Activated naive CD4-positive, alpha-beta T cell treated with anti-CD3 and anti-CD28 coated beads, Interleukin-2, amount 50 U/mL, for 72 hours (primary cell): ENCODE measurements around the gene USP47. TPM values are rescaled to one million over a fixed set of nuclear protein-coding genes. Genes with fewer than 3 reads are reported as not detected.
A peak's percentile ranks its signal among the peaks of the same experiment; 100 is the strongest.

Experiments used
- ATAC-seq, 2 donors: fragments of 150-1000 bp; cut with Tn5 transposase; 2 replicates each; pipeline ENCODE4 v1.10.0; 2021; ENCODE audit warnings: mild to moderate bottlenecking in 2 of 2, moderate library complexity in 2 of 2
- DNase-seq, 2 donors: peaks; one replicate each; pipeline ENCODE4 v3.0.0; 2021 to 2022; ENCODE audit warnings: low spot score in 2 of 2
- H3K27ac Mint-ChIP-seq, 2 donors: one replicate each; pipeline ENCODE4 v1.8.0; 2022; ENCODE audit warnings: mild to moderate bottlenecking in 2 of 2, mixed read lengths in 2 of 2
- H3K36me3 Mint-ChIP-seq, 2 donors: one replicate each; pipeline ENCODE4 v1.8.0; 2022; ENCODE audit warnings: mixed read lengths in 2 of 2
- H3K9me3 Mint-ChIP-seq, 2 donors: one replicate each; pipeline ENCODE4 v1.8.0; 2022; ENCODE audit warnings: mixed read lengths in 2 of 2
- total RNA-seq, 2 donors: library from RNA; stranded (reverse); gene quantifications; one replicate each; pipeline ENCODE4 v1.2.3, GENCODE V29; 2022

The USP47 gene
- total RNA-seq, 2 donors from 2014 or later, result 39.7 to 51.4 TPM

GRCh38 chr11:11884351-11884750 lies 42.6 kb downstream of the USP47 start:
- ATAC-seq (no peak), DNase-seq (no peak)
- Mint-ChIP-seq H3K27ac (no peak overlapping the region), H3K36me3 (peaks cover 38 to 39% of the 10 kb centered on the region in 2 donors), H3K9me3 (no peaks in the 10 kb centered on the region)

- ATAC-seq, result peak in 1 of 2 donors; percentile 59
- peak overlapping the region; percentile 25 to 79 for H3K27ac Mint-ChIP-seq
- DNase-seq, result no peak
Measured at GRCh38 chr11:11884774-11885481, 43.2 kb downstream of the USP47 start.

GRCh38 chr11:11894486-11894885 lies 52.7 kb downstream of the USP47 start:
- Mint-ChIP-seq H3K27ac (no peak overlapping the region), H3K36me3 (no peaks in the 10 kb centered on the region), H3K9me3 (no peaks in the 10 kb centered on the region)
- DNase-seq (no peak), ATAC-seq (no peak)

More at GRCh38 chr11:11884774-11885481, 43.2 kb downstream of the USP47 start:
- Mint-ChIP-seq H3K36me3 (peaks cover 38 to 39% of the 10 kb centered on the region in 2 donors), H3K9me3 (no peaks in the 10 kb centered on the region)

- peak overlapping the region in 1 of 2 donors; percentile 30 for H3K27ac Mint-ChIP-seq
- no peaks in the 10 kb centered on the region for H3K36me3 Mint-ChIP-seq
- DNase-seq (no peak), ATAC-seq (no peak)
- no peaks in the 10 kb centered on the region for H3K9me3 Mint-ChIP-seq
Measured at GRCh38 chr11:11895672-11896071, 53.9 kb downstream of the USP47 start.

- ATAC-seq, result no peak
- H3K36me3 Mint-ChIP-seq, result no peaks in the 10 kb centered on the region
- no peaks in the 10 kb centered on the region for H3K9me3 Mint-ChIP-seq
Measured at GRCh38 chr11:11898648-11899047, 56.9 kb downstream of the USP47 start.

GRCh38 chr11:11899401-11899800 lies 57.6 kb downstream of the USP47 start:
- no peak for ATAC-seq
- no peak overlapping the region for H3K27ac Mint-ChIP-seq
- no peaks in the 10 kb centered on the region for H3K36me3 Mint-ChIP-seq
- no peaks in the 10 kb centered on the region for H3K9me3 Mint-ChIP-seq
- DNase-seq, result no peak

More at GRCh38 chr11:11898648-11899047, 56.9 kb downstream of the USP47 start:
- no peak overlapping the region for H3K27ac Mint-ChIP-seq
- DNase-seq, result no peak

GRCh38 chr11:11901929-11902328 lies 60.2 kb downstream of the USP47 start:
- H3K27ac Mint-ChIP-seq, result no peak overlapping the region
- DNase-seq, result no peak
- no peak for ATAC-seq
- no peaks in the 10 kb centered on the region for H3K36me3 Mint-ChIP-seq
- H3K9me3 Mint-ChIP-seq, result no peaks in the 10 kb centered on the region

GRCh38 chr11:11909727-11910126 lies 68.0 kb downstream of the USP47 start:
- Mint-ChIP-seq H3K36me3 (peaks cover 0 to 12% of the 10 kb centered on the region in 2 donors), H3K9me3 (no peaks in the 10 kb centered on the region), H3K27ac (no peak overlapping the region)
- DNase-seq, result no peak
- ATAC-seq, result no peak

GRCh38 chr11:11910541-11910940 lies 68.8 kb downstream of the USP47 start:
- peaks cover 0 to 12% of the 10 kb centered on the region in 2 donors for H3K36me3 Mint-ChIP-seq
- H3K9me3 Mint-ChIP-seq, result no peaks in the 10 kb centered on the region
- ATAC-seq (no peak), DNase-seq (no peak)
- H3K27ac Mint-ChIP-seq, result peak overlapping the region in 1 of 2 donors; percentile 21

- ATAC-seq (no peak), DNase-seq (no peak)
- H3K9me3 Mint-ChIP-seq, result no peaks in the 10 kb centered on the region
- peaks cover 0 to 12% of the 10 kb centered on the region in 2 donors for H3K36me3 Mint-ChIP-seq
- H3K27ac Mint-ChIP-seq, result no peak overlapping the region
Measured at GRCh38 chr11:11913395-11913794, 71.6 kb downstream of the USP47 start.

GRCh38 chr11:11915625-11916024 lies 73.9 kb downstream of the USP47 start:
- ATAC-seq, result no peak
- Mint-ChIP-seq H3K9me3 (no peaks in the 10 kb centered on the region), H3K36me3 (peaks cover 0 to 12% of the 10 kb centered on the region in 2 donors), H3K27ac (no peak overlapping the region)
- no peak for DNase-seq

- no peaks in the 10 kb centered on the region for H3K36me3 Mint-ChIP-seq
- DNase-seq (no peak), ATAC-seq (no peak)
- no peaks in the 10 kb centered on the region for H3K9me3 Mint-ChIP-seq
- no peak overlapping the region for H3K27ac Mint-ChIP-seq
Measured at GRCh38 chr11:11916981-11917399, 75.2 kb downstream of the USP47 start.

GRCh38 chr11:11923828-11924227 lies 82.1 kb downstream of the USP47 start:
- DNase-seq, result no peak
- ATAC-seq, result no peak
- peaks cover 13 to 15% of the 10 kb centered on the region in 2 donors for H3K36me3 Mint-ChIP-seq
- H3K27ac Mint-ChIP-seq, result no peak overlapping the region
- H3K9me3 Mint-ChIP-seq, result no peaks in the 10 kb centered on the region

GRCh38 chr11:11929920-11930319 lies 88.1 kb downstream of the USP47 start:
- Mint-ChIP-seq H3K36me3 (peaks cover 11 to 21% of the 10 kb centered on the region in 2 donors), H3K9me3 (no peaks in the 10 kb centered on the region), H3K27ac (no peak overlapping the region)
- DNase-seq, result no peak
- no peak for ATAC-seq

GRCh38 chr11:11931461-11932055 lies 89.8 kb downstream of the USP47 start:
- Mint-ChIP-seq H3K36me3 (peaks cover 5 to 14% of the 10 kb centered on the region in 2 donors), H3K9me3 (no peaks in the 10 kb centered on the region), H3K27ac (no peak overlapping the region)
- no peak for DNase-seq
- peak; percentile 40 to 56 for ATAC-seq

- no peak for DNase-seq
- Mint-ChIP-seq H3K27ac (no peak overlapping the region), H3K36me3 (peaks cover 10 to 15% of the 10 kb centered on the region in 2 donors), H3K9me3 (no peaks in the 10 kb centered on the region)
- no peak for ATAC-seq
Measured at GRCh38 chr11:11935536-11935935, 93.8 kb downstream of the USP47 start.

- H3K36me3 Mint-ChIP-seq, result peaks cover 11 to 15% of the 10 kb centered on the region in 2 donors
- ATAC-seq, result no peak
- no peaks in the 10 kb centered on the region for H3K9me3 Mint-ChIP-seq
- no peak for DNase-seq
- no peak overlapping the region for H3K27ac Mint-ChIP-seq
Measured at GRCh38 chr11:11937433-11937832, 95.7 kb downstream of the USP47 start.

- no peak overlapping the region for H3K27ac Mint-ChIP-seq
- no peak for DNase-seq
- H3K9me3 Mint-ChIP-seq, result no peaks in the 10 kb centered on the region
- no peak for ATAC-seq
- H3K36me3 Mint-ChIP-seq, result peaks cover 9 to 15% of the 10 kb centered on the region in 2 donors
Measured at GRCh38 chr11:11937957-11938356, 96.2 kb downstream of the USP47 start.
